HCT116 (cell line): ENCODE measurements around the gene MAMSTR.

Source experiments
- CBX3 ChIP-seq: IDR thresholded peaks from 2 replicates; pipeline ENCODE4 v1.6.1; 2012; ENCODE audit warnings: low read depth
- CTCF ChIP-seq, 3 experiments: fragments of 200-600 bp in 1 of 3; sonication (generic) in 1 of 3; IDR thresholded peaks in 2 of 3; conservative IDR thresholded peaks in 1 of 3; 2 replicates each; pipeline ENCODE4 v1.5.1; 2012 to 2017; ENCODE audit warnings: low read depth in 2 of 3, low read length in 2 of 3, antibody characterized with exemption in 1 of 3, borderline replicate concordance in 1 of 3, control low read depth in 1 of 3, mild to moderate bottlenecking in 1 of 3, mixed read lengths in 1 of 3, mixed run types in 1 of 3, moderate library complexity in 1 of 3; ENCODE audit not compliant: insufficient read depth in 1 of 3
- EZH2 ChIP-seq: fragments of 200-600 bp; sonication (generic); IDR thresholded peaks from 2 replicates; pipeline ENCODE4 v1.6.1; 2017; ENCODE audit warnings: antibody characterized with exemption, mixed run types
- JUND ChIP-seq: IDR thresholded peaks from 2 replicates; pipeline ENCODE4 v1.6.1; 2012
- MAX ChIP-seq: IDR thresholded peaks from 2 replicates; pipeline ENCODE4 v1.6.1; 2012
- POLR2A ChIP-seq: IDR thresholded peaks from 2 replicates; pipeline ENCODE4 v1.7.0; 2011; ENCODE audit warnings: borderline replicate concordance; ENCODE audit not compliant: insufficient read depth, insufficient read length; ENCODE audit errors: extremely low read depth
- RAD21 ChIP-seq: IDR thresholded peaks from 2 replicates; pipeline ENCODE4 v1.6.1; 2012; ENCODE audit warnings: low read depth, mild to moderate bottlenecking
- ZNF274 ChIP-seq: fragments of 200-500 bp; sonication (Bioruptor generic); IDR thresholded peaks from 2 replicates; pipeline ENCODE4 v1.6.1; 2014; ENCODE audit warnings: mild to moderate bottlenecking, low read depth, low read length, inconsistent platforms

DNA sequence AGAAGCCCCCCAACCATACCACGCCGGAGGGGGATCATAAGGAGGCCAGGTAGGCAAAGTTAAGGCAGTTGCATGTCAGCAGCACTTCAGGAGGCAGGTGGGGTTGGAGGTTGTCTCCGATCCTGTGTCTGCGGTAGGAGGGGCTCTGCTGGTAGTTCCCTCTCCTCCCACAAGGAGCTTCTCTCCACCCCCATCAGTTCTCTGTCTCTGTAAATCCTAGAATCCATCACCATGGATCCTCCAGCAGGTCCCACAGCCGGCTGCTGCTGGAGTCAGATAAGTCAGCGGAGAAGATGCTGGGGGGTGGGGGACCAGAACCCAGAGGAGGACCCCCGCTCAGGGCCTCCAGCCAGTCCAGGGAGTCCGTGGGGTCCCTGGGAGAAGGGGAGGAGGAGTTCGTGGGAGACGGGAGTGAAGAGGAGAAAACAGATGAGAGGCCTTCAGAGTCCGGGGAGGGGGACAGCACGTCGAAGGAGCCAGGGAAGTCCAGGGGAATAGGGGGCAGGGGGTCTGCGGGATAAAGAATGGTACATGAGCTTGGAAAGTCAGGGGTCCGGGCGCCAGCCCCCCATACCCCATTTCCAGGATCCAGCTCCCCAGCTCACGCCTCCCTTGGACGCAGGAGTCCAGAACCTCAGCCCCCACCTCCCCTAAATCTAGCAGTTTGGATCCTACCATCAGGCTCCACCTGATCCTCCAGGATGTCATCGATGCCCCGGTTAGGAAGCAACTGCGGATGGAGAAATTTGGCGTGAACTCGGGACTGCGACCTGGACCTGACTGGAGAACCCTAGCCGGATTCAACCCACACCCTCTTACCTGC, 6.3 kb downstream of the MAMSTR start:
- no peak for TF ChIP-seq POLR2A
- TF ChIP-seq CTCF (IDR thresholded peaks at IDR 0.05 in 2 of 3, conservative IDR thresholded peaks at IDR 0.05 in 1 of 3; ENCODE audit: borderline replicate concordance in 1 of 3, insufficient read depth in 1 of 3, low read depth in 2 of 3, low read length in 2 of 3) = peak in 1 of 3 experiments; percentile 49; a peak in 3 of 6 replicates
- no peak for TF ChIP-seq MAX
- no peak for TF ChIP-seq EZH2
- no peak for TF ChIP-seq ZNF274
- TF ChIP-seq CBX3 = no peak
- no peak for TF ChIP-seq JUND
- TF ChIP-seq RAD21 = no peak
